ENCODE data around the gene ROBO3.

The ROBO3 gene

DNA sequence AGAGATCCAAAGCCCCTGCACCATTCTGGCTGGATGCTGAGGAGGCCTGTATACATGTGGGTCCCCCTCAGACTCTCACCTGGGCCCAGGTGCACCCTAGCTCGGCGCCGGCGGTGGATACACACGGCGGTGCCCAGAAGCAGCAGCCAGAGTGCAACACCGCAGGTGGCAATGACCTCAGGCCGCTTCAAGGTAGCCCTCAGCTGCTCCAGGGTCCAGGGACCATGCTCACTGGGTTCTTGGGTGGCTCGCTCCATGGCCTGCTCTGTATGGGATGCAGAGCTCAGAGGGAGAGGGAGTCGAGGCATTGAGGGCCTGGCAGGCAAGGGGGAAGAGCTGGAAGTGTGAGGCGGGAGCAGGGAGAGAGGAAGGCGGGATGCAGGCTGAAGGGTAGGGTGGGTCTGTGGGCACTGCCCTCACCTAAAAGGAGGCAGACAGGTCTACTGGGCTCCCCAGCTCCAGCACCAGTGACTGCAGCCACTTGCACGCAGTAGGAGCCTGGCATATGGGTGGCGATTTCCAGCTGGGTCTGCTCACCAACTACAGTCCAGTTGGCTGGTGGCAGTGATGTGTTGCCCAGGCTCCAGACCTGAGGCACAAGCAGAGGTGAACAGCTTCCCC, 28.7 kb downstream of the ROBO3 start:
- no peak for DNase-seq

DNA sequence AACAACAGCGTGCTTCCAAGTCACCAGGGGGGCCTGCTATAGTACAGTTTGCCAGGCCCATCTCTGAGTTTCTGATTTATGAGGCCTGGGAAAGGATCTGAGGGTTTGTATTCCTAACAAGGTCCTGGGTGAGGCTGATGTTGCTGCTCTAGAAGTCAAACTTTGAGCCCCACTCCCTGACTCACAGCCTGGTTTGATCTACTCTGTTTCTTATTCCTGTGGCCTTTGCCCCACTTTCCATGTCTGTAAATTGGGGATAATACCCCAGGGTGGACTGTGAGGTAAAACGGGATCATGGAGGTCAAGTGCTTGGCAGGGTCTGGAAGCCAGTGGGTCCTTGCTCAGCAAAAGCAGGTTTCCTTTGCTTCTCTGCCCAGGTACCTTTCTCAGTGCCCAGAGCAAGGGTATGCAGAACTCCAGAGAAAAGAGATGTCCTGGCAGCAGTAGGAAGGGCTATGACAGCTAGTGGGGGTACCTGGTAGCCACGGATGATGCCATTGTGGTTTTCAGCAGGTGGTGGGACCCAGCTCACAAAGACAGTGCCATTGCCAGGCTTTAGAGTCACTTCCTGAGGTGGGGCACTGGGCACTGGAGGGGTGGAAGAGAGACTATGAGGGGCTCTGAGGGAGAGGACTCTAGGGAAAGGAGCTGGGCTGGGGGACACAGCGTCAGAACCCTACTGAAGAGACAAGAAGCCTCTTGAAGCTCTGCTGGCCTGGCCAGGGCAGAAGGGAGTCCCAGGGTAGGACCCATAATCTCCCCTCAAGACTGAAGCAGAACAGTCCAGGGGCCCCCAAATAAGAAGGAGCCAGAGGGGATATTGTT, 29.6 kb downstream of the ROBO3 start:
- DNase-seq: no peak

DNA sequence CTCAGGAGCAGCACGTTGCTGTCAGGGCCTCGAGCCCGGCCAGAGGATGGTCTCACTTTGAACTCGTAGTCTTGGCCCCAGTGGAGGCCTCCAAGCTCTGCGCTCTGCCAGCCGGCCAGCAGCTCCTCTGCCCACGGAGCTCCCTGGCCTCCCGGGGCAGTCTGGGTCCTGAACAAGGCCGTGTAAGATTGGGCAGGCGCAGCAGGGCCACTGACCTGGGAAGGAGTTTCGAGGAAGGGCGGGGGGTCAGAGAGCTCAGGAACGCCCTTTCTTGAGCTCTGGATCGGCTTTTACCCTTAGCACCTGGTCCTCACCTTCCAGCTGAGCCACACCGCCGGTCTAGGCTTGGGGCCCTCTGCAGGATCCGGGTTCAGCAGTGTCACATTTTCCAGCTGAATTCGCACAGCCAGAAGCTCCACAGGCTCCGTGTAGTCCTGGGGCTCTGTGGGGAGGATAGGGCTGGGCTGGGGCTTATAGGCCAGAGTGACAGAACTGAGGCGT, 30.3 kb downstream of the ROBO3 start:
- DNase-seq: no peak

DNA sequence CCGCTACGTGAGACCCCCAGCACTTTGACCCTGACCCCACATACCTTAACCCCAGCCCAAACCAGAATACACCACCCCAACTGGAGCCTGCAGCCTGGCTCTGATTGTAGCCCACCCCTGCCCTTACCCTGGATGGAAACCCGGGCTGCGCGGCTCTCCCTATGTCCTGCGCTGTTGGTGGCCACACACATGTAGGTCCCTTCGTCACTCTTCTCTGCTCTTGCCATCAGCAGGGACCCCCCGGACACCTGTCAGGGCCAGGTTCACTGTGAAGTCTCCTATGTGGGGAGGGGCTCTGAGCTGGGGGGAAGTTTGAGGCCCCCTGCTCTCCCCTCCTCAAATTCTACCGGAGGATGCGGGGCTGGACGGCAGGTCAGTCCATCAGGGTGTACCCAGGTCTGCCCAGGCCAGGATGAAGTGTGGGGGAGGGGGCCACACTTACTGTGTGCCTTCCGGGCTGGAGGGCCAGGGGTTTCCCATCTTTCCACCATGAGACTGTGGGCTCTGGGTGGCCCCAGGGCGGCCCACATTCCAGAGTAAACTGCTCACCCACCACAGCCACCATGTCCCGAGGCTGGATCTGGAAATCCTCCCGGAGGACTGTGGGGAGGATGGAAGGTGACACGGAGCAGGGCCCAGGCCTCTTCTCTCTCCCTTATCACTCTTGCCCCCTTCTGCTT, 31.0 kb downstream of the ROBO3 start:
- no peak for DNase-seq

DNA sequence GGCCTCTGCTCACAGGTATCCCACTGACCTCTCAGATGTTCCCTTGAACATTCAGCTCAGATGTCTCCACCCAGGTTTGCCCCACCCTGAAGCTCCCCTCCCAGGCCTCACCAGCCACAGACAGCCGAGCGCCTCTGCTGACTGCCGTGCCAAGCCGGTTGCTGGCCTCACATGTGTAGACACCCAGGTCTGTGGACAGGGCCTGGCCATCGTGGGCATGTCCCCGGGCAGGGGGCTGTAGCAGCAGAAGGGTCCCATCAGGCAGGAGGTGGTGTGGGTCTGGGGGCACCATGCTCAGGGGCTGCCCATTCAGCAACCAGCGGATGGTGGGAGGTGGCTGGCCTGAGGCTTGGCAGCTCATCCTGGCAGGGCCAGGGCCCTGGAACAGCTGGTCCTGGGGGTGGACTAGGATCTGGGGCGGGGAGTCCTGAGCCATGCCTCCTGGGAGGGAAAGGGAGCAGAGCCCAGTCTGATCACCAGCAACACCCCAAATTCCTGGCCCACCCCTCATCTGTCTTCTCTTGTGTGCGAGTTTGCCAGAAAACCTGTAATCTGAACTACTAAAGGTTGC, 31.7 kb downstream of the ROBO3 start:
- DNase-seq: no peak

DNA sequence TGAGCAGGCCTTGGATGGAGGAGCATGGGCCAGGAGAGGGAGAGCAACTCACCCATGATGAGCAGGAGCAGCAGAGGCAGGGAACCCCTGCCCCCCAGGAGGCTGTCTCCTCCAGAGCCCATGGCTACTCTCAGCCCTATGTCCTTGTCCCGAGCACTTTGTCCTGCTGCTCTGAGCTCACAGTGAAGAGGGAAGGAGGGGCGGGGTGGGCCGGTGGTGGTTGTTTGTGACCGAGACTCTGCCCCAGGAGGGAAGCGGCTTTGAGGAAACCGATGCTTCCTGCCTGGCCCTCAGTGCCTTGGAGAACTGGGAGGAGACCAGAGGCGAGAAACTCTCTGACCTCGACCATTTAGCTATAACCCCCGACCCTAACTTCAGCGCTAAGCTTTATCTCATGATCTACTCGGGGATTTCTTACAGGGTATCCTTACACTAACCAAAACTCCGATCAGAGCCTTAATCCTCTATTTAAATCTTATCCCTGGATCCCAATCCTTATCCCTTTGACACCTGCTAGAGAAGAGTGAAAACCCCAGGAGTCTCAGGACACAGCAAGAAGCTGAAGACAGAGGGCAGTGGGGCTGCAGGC, 32.5 kb downstream of the ROBO3 start, which contains the start of gene ROBO4:
ROBO4 (minus strand) TSS at position 192 of the 589 bp plus-strand sequence; CDS start at position 122, 70 bp downstream.
- no peak for DNase-seq

DNA sequence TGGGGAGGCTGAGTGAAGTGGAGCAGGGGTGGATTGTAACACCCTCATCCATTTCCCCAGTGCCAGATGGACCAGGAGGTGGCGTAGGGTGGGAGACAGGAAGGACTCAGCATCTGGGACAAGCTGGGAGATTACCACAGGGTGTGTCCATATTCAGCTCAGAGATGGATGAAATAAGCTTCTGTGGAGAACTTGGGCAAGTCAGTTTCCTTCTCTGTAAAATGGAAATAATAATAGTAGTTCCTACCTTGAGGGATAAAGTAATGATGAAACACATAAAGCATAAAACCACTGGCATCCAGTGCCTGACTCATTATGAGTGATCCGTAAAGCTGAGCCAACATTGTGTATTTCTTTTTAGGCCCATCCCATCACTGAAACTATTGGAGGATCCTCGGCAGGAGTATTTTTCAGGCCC, 33.0 kb downstream of the ROBO3 start:
- no peak for DNase-seq

DNA sequence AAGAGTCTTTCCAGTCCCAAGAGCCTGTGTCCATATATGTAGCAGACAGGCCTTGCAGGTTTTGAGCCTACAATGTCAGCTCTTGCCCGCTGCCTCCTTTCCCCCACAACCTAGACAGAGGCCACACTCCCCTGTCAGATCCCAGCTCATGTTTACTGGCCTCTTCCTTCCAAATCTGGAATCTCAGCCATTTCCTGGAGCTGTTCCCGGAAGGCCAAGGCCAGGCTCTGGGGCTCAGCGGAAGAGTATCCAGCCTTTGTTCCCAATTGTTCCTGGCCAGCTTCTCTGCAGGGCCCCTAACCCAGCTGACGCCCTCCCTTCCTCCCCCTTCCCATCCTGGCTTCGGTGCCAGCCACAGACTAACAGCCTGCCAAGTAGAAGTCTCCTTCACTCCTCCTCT, 33.5 kb downstream of the ROBO3 start:
- no peak for DNase-seq

DNA sequence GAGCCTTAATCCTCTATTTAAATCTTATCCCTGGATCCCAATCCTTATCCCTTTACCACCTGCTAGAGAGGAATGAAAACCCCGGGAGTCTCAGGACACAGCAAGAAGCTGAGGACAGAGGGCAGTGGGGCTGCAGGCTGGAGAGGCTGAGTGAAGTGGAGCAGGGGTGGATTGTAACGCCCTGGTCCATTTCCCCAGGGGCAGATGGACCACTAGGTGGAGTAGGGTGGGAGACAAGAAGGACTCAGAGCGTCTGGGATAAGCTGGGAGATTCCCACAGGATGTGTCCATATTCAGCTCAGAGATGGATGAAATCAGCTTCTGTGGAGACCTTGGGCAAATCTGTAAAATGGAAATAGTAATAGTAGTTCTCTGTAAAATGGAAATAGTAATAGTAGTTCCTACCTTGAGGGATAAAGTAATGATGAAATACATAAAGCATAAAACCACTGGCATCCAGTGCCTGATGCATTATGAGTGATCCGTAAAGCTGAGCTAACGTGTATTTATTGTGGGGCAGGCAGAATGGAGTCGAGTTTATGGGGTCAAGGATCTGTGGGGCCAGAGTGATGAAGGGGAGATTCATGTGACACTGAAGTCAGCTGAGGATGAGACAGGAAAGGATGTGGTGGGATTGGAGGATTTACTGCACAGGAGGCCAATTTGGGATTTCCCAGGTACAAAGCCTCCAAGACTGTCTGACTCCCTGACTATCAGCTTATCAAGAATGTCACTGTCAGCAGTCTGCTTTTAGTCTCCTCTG, 34.3 kb downstream of the ROBO3 start:
- DNase-seq: no peak

DNA sequence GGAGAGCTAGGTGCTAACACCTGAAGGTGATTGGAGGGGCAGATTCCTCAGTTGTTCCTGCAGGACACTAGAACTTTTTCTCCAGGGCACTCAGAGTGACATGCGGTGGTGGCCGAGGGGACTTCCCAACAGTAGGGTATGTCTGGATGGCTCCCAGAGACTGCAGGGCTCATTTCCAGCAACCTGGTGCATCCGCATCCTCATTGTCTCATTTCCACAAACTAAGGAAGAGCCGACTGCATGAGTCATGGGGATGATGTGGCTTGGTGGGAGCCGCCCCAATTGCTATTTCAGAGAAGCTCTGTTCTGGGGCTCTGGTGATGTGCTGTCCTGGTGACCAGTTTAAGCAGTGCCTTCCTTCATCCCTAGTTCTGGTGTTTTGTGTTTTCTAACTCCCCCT, 35.2 kb downstream of the ROBO3 start:
- DNase-seq: no peak

DNA sequence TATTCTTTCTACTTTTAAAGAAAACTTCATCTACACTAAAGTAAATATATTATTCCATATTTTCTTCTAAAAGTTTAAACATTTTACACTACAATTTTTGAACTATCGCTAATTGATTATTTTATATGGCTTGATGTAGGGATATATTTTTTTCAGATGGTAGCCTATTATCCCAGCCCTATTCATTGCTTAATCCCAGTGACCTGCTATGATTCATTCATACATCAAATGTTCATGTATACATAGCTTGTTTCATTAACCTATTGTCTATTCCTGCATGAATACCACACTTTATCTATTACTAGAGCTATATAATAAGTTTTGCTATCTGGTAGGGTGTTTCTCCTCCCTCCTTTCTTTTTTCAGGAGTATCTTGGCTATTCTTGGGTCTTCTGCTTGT, 37.4 kb downstream of the ROBO3 start:
- no peak for DNase-seq

DNA sequence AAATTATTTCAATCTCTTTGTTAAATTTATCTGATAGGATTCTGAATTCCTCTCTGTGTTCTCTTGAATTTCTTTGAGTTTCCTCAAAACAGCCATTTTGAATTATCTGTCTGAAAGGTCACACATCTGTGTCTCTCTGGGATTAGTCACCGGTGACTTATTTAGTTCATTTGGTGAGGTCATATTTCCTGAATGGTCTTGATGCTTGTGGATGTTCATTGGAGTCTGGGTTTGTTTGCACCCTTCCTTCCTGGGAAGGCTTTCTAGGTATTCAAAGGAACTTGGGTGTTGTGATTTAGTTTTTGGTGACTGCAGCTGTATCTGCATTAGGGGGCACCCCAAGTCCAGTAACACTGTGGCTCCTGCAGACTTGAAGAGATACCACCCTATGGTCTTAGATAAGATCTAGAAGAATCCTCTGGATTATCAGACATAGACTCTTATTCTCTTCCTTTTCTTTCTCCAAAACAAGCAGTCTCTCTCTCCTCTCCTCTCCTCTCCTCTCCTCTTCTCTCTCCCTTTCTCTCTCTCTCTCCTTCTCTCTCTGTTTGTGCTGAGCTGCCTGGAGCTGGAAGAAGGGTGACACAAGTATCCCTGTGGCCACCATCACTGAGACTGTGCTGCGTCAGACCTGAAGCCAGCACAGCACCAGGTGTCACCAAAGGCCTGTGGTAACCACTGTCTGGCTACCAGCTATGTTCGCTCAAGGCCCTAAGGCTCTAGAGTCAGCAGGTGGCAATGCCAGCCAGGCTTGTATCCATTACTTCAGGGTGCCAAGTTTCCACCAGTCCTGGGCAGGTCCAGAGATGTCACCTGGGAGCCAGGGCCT, 50.5 kb downstream of the ROBO3 start:
- DNase-seq: no peak

DNA sequence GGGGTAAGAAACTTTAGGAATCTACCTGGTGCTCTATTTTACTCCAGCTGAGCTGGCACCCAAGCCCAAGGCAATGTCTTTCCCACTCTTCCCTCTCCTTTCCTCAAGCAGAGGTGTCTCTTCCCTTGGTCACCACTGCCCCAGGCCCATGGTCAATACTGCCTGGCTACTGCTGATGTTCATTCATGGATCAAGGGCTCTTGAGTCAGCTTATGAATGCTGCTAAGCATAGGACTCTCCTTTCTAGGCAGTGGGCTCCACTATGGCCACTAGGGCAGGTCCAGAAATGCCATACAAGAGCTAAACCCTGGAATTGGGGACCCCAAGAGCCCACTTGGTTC, 51.1 kb downstream of the ROBO3 start:
- DNase-seq: no peak

DNA sequence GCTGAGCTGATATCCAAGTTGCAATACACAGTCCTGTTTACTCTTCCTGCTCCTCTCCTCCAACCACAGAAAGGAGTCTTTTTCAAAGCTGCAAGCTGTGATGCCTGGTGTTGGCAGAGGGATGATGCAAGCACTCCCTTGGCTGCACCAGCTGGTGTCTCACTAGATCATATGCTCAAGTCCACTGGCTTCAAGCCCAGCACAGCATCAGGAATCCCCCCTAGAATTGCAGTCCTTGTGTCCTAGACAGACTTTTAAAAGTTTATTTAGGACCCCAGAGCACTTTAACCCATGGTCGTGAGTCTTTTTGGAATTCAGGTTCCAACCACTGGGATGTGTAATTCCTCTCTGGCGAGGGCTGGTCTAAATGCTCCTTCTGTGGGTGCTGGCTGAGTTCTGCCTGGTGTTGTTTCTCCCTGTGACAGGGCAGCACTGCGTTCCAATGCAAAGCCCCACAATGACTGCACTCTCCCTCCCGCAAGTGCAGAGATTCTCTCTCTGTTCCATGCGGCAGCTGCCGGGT, 51.9 kb downstream of the ROBO3 start:
- DNase-seq: no peak

DNA sequence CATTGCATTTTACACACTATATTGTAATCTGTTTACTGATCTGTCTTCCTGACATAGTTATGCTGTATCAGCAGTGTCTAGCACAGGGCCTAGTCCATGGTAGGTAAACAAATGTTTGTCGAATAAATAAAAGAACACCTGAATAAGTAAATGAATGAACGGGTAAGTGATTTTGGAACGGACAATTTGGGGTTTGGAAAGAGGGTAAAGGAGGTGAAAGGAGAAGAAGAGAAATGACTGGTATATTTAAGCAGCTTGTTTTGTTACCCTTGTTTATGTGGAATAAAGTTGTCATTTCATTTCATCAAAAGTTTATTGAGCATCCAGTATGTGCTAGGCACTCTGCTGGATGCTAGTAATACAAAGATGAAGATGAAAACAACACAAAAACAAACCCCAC, 53.7 kb downstream of the ROBO3 start, which contains the start of gene HEPN1:
HEPN1 (plus strand) TSS at position 301 of the 400 bp plus-strand sequence.
- DNase-seq: no peak

DNA sequence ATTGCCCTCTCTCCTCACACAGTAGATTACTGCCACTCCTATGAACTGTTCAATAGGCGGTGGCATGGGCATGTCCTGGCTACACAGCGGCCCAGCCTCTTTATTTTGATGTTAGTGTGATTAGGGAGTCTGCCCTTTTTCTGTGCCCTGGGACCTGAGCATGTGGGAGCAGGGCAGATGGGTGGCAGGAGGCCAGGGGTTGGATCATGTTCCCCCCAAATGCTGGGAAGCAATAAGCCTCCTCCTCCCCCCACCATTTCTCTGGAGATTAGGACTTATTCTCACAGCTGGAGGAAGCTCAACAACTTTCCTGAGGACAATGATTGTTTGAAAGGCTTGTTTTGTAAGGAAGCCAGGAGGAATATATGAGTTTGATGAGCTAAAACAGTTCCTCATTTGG, 54.7 kb downstream of the ROBO3 start:
- DNase-seq: no peak

DNA sequence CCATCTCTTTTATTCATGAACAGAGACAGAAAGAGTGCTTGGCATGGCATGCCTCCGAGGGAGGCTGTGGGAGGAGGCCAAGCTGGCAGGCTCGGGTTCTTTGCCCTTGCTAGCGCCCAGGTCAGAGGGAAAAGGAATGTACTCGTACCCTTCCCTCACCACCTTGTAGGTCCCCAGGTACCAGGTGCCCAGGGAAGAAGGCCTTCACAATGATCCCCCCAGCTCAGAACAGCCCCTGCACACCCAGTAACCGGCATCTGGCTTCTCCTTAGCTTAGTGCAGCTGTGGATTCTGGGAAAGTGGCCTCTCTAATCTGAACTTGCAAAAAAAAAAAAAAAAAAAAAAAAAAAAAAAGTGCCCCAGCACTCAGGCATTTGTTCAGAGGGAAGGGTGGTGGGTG, 55.1 kb downstream of the ROBO3 start:
- no peak for DNase-seq

DNA sequence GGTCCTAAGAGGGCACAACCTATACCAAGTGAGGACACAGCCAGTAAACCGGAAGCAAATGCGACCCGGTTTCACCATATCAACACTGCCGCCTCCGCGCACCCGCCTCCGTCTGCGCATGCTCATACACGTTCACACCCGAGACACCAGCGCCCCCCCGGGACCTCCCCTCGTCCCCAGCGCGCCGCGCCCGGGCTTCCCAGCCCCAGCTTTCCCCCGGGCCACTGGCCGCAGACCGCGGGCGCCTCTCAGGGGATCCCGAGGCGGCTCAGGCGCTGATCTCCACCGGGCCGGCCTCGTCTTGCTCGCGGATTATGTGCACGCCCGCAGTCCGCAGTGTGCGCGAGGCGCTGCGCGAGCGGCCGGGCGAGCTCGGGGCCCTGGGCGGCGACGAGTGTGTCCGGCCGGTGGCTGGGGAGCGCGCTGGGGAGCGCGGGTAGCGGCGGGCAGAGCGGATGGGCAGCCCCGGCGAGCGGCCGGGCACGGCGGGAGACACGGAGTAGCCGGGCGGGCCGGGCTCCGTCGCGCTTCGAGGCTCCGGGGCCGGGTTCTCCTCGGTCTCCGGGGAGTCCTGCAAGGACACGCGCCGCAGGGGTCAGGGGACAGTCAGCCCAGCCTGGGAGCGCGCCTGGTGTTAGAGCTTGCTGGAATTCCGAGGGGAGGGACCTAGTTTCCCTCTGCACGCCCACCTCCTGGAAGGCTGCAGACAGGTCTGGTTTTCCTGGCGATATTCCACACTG, 55.8 kb downstream of the ROBO3 start:
- peak; percentile 75 for DNase-seq

DNA sequence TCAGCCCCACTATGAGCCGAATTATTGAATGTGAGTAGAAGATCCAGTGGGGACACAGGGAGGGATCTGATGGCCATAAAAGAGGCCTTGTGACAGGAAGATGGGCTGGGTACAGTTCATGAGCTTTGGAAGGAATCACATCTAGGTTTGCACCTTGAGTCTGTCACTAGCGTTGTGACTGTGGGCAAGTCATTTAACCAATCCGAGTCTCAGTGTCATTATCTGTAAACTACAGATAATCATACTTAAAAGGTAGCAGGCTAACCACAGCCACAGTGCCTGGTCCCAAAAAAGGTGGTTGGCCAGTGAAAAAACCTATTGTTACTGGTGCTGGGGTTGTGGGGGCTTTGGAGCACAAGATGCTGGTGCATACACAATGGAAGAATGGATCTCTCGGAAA, 57.6 kb downstream of the ROBO3 start:
- DNase-seq: no peak

DNA sequence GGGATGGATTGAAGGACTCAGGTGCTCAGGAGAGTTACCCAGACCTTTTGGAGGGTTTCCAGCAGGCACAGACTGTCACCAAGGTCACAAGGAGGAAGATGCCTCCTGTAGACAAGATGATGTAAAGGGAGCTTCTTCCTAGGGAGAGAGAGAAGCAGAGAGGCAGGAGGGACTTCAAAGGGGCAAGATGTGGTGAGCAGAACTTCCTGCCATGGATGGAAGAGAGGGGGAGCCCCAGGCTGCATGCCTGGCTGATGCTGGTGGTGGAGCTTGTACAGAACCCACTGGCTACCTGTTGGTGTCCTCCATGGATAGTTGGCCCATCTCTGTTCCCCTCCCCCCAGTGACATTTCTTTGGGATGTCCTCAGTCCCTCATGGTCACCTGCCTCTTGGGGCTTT, 58.1 kb downstream of the ROBO3 start:
- no peak for DNase-seq

Measured in activated CD4-positive, alpha-beta T cell treated with anti-CD3 and anti-CD28 coated beads, Interleukin-10, Interleukin-2, amounts not matched to agents 100 ng/mL and 50 ng/mL, durations not matched to agents 16 hours and 8 hours (primary cell).